DND-41 (cell line): ENCODE measurements around the gene FOXO6.

Experiments
- ATAC-seq: fragments of 200-7000 bp; cut with Tn5 transposase; 3 replicates; pipeline ENCODE4 v1.9.1; 2021; ENCODE audit warnings: low read depth; ENCODE audit not compliant: insufficient read depth
- DNase-seq: peaks from one replicate; pipeline ENCODE4 v3.0.0-alpha.2; 2020
- H2AFZ ChIP-seq: 2 replicates; pipeline ENCODE4 v1.6.0; 2012; ENCODE audit warnings: low read depth, low read length
- H3K27ac ChIP-seq: 2 replicates; pipeline ENCODE4 v1.5.1; 2012; ENCODE audit warnings: low read length, inconsistent platforms
- H3K27me3 ChIP-seq: fragments of 200-600 bp; sonication (generic); 2 replicates; pipeline ENCODE4 v1.6.0; 2012; ENCODE audit warnings: low read length, mild to moderate bottlenecking, inconsistent platforms; ENCODE audit not compliant: insufficient read depth, poor library complexity
- H3K36me3 ChIP-seq: 2 replicates; pipeline ENCODE4 v1.5.1; 2012; ENCODE audit warnings: low read length, inconsistent platforms; ENCODE audit not compliant: insufficient read depth
- H3K4me1 ChIP-seq: 2 replicates; pipeline ENCODE4 v1.5.1; 2012; ENCODE audit warnings: mild to moderate bottlenecking, low read length; ENCODE audit not compliant: insufficient read depth
- H3K4me2 ChIP-seq: 2 replicates; pipeline ENCODE4 v1.6.0; 2012; ENCODE audit warnings: mild to moderate bottlenecking, moderate library complexity, low read length, inconsistent platforms; ENCODE audit not compliant: insufficient read depth
- H3K4me3 ChIP-seq, 2 experiments: fragments of 200-600 bp in 1 of 2; shearing (Covaris generic) in 1 of 2; 2 replicates each; pipeline ENCODE4 v1.5.1; 2012 to 2016; ENCODE audit warnings: inconsistent platforms in 2 of 2, low read length in 2 of 2, mild to moderate bottlenecking in 2 of 2, low read depth in 1 of 2, moderate library complexity in 1 of 2
- H3K79me2 ChIP-seq: 2 replicates; pipeline ENCODE4 v1.6.0; 2012; ENCODE audit warnings: low read length, inconsistent platforms; ENCODE audit not compliant: insufficient read depth
- H3K9ac ChIP-seq: 2 replicates; pipeline ENCODE4 v1.6.0; 2012; ENCODE audit warnings: low read depth, mild to moderate bottlenecking, inconsistent platforms, low read length, moderate library complexity
- H3K9me3 ChIP-seq: 2 replicates; pipeline ENCODE4 v1.5.1; 2012; ENCODE audit warnings: low read length, moderate library complexity, mild to moderate bottlenecking, inconsistent platforms; ENCODE audit not compliant: insufficient read depth, severe bottlenecking
- H4K20me1 ChIP-seq: 2 replicates; pipeline ENCODE4 v1.6.0; 2012; ENCODE audit warnings: low read length; ENCODE audit not compliant: insufficient read depth
- EZH2 ChIP-seq: IDR thresholded peaks from 3 replicates; pipeline ENCODE4 v1.6.1; 2012; ENCODE audit warnings: borderline replicate concordance, low read depth, mild to moderate bottlenecking, moderate library complexity, low read length, inconsistent platforms; ENCODE audit not compliant: severe bottlenecking
- TF ChIP-seq, protein P1 (sequence below): IDR thresholded peaks from 2 replicates; pipeline ENCODE4 v1.5.1; 2012; ENCODE audit warnings: borderline replicate concordance, low read length, moderate library complexity, mild to moderate bottlenecking; ENCODE audit not compliant: poor library complexity, severe bottlenecking; ENCODE audit errors: extremely low read depth

The FOXO6 gene

DNA sequence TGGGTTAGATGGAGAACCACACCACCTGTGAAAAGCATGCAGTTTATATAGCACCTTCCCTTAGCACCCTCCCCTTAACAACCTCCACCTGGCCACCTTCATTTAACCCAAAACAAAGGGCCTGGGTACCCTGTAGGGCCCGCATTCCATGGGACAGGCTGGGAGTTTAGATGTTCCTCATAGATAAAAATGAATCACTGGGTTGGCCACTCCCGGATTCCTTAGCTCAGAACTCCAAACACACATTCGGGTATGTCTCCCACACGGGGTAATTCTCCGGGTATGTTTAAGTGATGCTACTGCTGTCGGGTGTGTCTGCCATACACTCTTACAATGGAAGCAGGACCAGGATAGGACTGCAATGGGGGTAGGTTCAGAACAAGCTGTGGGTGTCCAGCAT is 43.9 kb upstream of the FOXO6 start:
- Histone ChIP-seq H2AFZ (no peak overlapping the region), H3K4me2 (no peak overlapping the region), H3K27ac (no peak overlapping the region), H3K4me1 (no peaks in the 10 kb centered on the region), H3K9me3 (no peaks in the 10 kb centered on the region), H3K36me3 (no peaks in the 10 kb centered on the region), H4K20me1 (no peaks in the 10 kb centered on the region; the same call in 1 of the 2 replicates), H3K27me3 (peaks cover 2% of the 10 kb centered on the region), H3K9ac (no peak overlapping the region), H3K4me3 (no peak overlapping the region), H3K79me2 (no peaks in the 10 kb centered on the region)
- ATAC-seq, result no peak
- TF ChIP-seq, protein P1, sequence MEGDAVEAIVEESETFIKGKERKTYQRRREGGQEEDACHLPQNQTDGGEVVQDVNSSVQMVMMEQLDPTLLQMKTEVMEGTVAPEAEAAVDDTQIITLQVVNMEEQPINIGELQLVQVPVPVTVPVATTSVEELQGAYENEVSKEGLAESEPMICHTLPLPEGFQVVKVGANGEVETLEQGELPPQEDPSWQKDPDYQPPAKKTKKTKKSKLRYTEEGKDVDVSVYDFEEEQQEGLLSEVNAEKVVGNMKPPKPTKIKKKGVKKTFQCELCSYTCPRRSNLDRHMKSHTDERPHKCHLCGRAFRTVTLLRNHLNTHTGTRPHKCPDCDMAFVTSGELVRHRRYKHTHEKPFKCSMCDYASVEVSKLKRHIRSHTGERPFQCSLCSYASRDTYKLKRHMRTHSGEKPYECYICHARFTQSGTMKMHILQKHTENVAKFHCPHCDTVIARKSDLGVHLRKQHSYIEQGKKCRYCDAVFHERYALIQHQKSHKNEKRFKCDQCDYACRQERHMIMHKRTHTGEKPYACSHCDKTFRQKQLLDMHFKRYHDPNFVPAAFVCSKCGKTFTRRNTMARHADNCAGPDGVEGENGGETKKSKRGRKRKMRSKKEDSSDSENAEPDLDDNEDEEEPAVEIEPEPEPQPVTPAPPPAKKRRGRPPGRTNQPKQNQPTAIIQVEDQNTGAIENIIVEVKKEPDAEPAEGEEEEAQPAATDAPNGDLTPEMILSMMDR, result no peak
- no peak for TF ChIP-seq EZH2
- DNase-seq, result no peak

DNA sequence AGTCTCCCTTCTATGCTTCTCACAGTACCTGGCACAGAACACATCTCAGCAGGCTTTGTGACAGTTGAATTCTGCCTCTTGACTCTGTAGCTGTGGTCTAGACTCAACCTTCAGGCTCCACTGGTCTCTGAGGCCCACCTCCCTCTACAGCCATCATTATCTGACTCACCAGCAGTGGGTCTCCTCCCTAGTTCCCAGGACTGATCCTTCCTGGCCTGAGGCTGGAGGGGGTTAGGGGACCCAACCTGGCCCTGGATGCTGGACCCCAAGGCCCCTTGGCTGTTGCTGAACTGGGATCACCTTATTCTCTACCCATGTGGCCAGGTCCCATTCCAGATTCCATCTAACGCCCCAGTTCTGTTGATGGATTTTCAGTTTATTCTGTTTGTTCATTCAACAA is 43.1 kb upstream of the FOXO6 start:
- no peaks in the 10 kb centered on the region for H3K4me1 ChIP-seq
- no peak overlapping the region for H2AFZ ChIP-seq
- no peak overlapping the region for H3K4me3 ChIP-seq
- H3K27me3 ChIP-seq, result peaks cover 2% of the 10 kb centered on the region
- H3K27ac ChIP-seq, result no peak overlapping the region
- ATAC-seq (no peak), DNase-seq (no peak)
- no peaks in the 10 kb centered on the region for H3K36me3 ChIP-seq
- H3K79me2 ChIP-seq, result no peaks in the 10 kb centered on the region
- no peak overlapping the region for H3K9ac ChIP-seq
- no peak overlapping the region for H3K4me2 ChIP-seq
- no peaks in the 10 kb centered on the region for H3K9me3 ChIP-seq
- TF ChIP-seq, protein P1, result no peak
- no peak for TF ChIP-seq EZH2
- H4K20me1 ChIP-seq, result no peaks in the 10 kb centered on the region; the same call in 1 of the 2 replicates

DNA sequence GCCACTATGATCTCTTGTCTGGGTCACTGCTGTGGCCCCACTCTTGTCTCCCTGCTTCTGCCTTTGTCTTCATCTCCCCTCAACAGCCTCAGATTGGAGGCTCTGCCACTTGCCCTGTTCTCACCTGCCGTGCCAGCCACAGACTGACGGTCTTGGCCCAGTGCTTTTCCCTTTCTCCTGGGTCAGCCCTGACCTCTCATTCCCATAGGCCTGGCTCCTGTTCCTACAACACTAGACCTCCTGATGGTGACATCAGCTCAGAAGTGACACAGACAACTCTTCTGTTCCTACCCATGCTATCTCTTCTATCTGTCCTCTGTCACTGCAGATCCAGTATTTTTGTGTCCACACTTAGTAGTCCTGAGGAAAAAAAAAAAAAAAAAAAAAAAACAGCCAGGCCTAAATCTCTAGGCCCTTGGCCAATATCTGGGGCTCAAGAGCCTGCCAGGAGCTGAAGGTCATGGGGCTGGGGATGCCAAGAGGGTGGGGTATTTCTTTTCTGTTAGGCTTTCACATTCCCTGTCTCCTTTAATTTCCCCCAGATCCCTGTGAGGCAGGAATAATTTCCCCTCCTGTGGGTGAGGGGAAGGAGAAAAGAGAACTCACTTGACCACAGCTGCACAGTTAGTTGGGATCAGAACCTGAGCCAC is 42.0 kb upstream of the FOXO6 start:
- peaks cover 2% of the 10 kb centered on the region for H3K27me3 ChIP-seq
- no peak for TF ChIP-seq EZH2
- TF ChIP-seq, protein P1, result no peak
- no peak overlapping the region for H2AFZ ChIP-seq
- no peaks in the 10 kb centered on the region; the same call in 1 of the 2 replicates for H4K20me1 ChIP-seq
- no peak overlapping the region for H3K9ac ChIP-seq
- no peak overlapping the region for H3K4me3 ChIP-seq
- no peaks in the 10 kb centered on the region for H3K36me3 ChIP-seq
- no peaks in the 10 kb centered on the region for H3K9me3 ChIP-seq
- ATAC-seq (no peak), DNase-seq (no peak)
- H3K4me1 ChIP-seq, result no peaks in the 10 kb centered on the region
- no peak overlapping the region for H3K27ac ChIP-seq
- H3K79me2 ChIP-seq, result no peaks in the 10 kb centered on the region
- H3K4me2 ChIP-seq, result no peak overlapping the region
